Measurements from ENCODE around the gene OSCAR. TPM values are rescaled to one million over a fixed set of nuclear protein-coding genes. Genes with fewer than 3 reads are reported as not detected.
"Not testable (repeated sequence)": the region's sequence is repeated elsewhere in the genome, so short reads cannot be mapped to it uniquely, and the experiment has no call there.

OSCAR gene
- total RNA-seq, 2 donors from 2014 or later = 0.57 to 1.6 TPM

GRCh38 chr19:54102421-54103169, 2.0 kb upstream of the OSCAR start, which contains the start of gene NDUFA3:
Gene NDUFA3, plus strand, starts transcription at chr19:54102855. Its CDS starts 24 bp downstream, at chr19:54102879.
- intact Hi-C loops (cut with DNase I) = no loop called here
- peak within 1 kb of the TSS; percentile 95 for H3K4me3 ChIP-seq
- H3K4me1 ChIP-seq = no peaks in the 10 kb centered on the region
- peak within 1 kb of the TSS; percentile 91 to 96 for H3K9ac ChIP-seq (ENCODE audit: low read depth in 2 of 2, low read length in 2 of 2)
- H3K9me3 ChIP-seq = no peaks in the 10 kb centered on the region
- DNase-seq = peak; percentile 97
- no peak for TF ChIP-seq CTCF (IDR thresholded peaks at IDR 0.05)
- H3K27me3 ChIP-seq = no peaks in the 10 kb centered on the region
- H3K36me3 ChIP-seq = no peaks in the 10 kb centered on the region
- peak within 1 kb of the TSS; percentile 50 for H3K27ac ChIP-seq

GRCh38 chr19:54099903-54100255, 724 bp downstream of the OSCAR start:
- intact Hi-C loops (cut with DNase I); DNase-seq; H3K27ac ChIP-seq; H3K4me1 ChIP-seq; H3K27me3 ChIP-seq; H3K9me3 ChIP-seq; H3K9ac ChIP-seq (ENCODE audit: low read depth in 2 of 2, low read length in 2 of 2); H3K4me3 ChIP-seq; H3K36me3 ChIP-seq: not testable (repeated sequence)

- H3K36me3 ChIP-seq = no peaks in the 10 kb centered on the region
- no peak overlapping the region for H3K4me3 ChIP-seq
- no peaks in the 10 kb centered on the region for H3K9me3 ChIP-seq
- DNase-seq = no peak
- H3K9ac ChIP-seq (ENCODE audit: low read depth in 2 of 2, low read length in 2 of 2) = no peak overlapping the region
- TF ChIP-seq CTCF (IDR thresholded peaks at IDR 0.05) = no peak
- intact Hi-C loops (cut with DNase I) = no loop called here
- no peaks in the 10 kb centered on the region for H3K4me1 ChIP-seq
- H3K27me3 ChIP-seq = no peaks in the 10 kb centered on the region
- H3K27ac ChIP-seq = no peak overlapping the region
These were observed 1.3 kb downstream of the OSCAR start for GRCh38 chr19:54099190-54099902.

GRCh38 chr19:54096617-54097106, 3.9 kb downstream of the OSCAR start:
- no peak for DNase-seq
- H3K9ac ChIP-seq (ENCODE audit: low read depth in 2 of 2, low read length in 2 of 2) = peak overlapping the region; percentile 35 to 57
- peak overlapping the region; percentile 10 for H3K4me3 ChIP-seq
- peak overlapping the region; percentile 8 for H3K27ac ChIP-seq
- TF ChIP-seq CTCF (IDR thresholded peaks at IDR 0.05) = no peak
- no peaks in the 10 kb centered on the region for H3K9me3 ChIP-seq
- no peaks in the 10 kb centered on the region for H3K36me3 ChIP-seq
- intact Hi-C loops (cut with DNase I) = no loop called here
- no peaks in the 10 kb centered on the region for H3K4me1 ChIP-seq
- no peaks in the 10 kb centered on the region for H3K27me3 ChIP-seq

GRCh38 chr19:54095859-54096616, 4.6 kb downstream of the OSCAR start:
- Histone ChIP-seq H3K9ac (ENCODE audit: low read depth in 2 of 2, low read length in 2 of 2) (peak overlapping the region in 1 of 2 donors; percentile 60), H3K4me3 (peak overlapping the region; percentile 35)
- DNase-seq = peak; percentile 32
- intact Hi-C loops (cut with DNase I); H3K27ac ChIP-seq; H3K36me3 ChIP-seq; H3K4me1 ChIP-seq; H3K27me3 ChIP-seq; H3K9me3 ChIP-seq: not testable (repeated sequence)

GRCh38 chr19:54095136-54095858, 5.3 kb downstream of the OSCAR start:
- no peak for DNase-seq
- H3K27ac ChIP-seq = no peak overlapping the region
- peak overlapping the region in 1 of 2 donors; percentile 60 for H3K9ac ChIP-seq (ENCODE audit: low read depth in 2 of 2, low read length in 2 of 2)
- H3K27me3 ChIP-seq = no peaks in the 10 kb centered on the region
- no peaks in the 10 kb centered on the region for H3K4me1 ChIP-seq
- peak overlapping the region; percentile 35 for H3K4me3 ChIP-seq
- intact Hi-C loops (cut with DNase I) = no loop called here
- no peak for TF ChIP-seq CTCF (IDR thresholded peaks at IDR 0.05)
- no peaks in the 10 kb centered on the region for H3K9me3 ChIP-seq
- no peaks in the 10 kb centered on the region for H3K36me3 ChIP-seq
